ENCODE measurements around the gene ACSS3.
"Not testable (repeated sequence)": the region's sequence is repeated elsewhere in the genome, so short reads cannot be mapped to it uniquely, and the experiment has no call there.

DNA sequence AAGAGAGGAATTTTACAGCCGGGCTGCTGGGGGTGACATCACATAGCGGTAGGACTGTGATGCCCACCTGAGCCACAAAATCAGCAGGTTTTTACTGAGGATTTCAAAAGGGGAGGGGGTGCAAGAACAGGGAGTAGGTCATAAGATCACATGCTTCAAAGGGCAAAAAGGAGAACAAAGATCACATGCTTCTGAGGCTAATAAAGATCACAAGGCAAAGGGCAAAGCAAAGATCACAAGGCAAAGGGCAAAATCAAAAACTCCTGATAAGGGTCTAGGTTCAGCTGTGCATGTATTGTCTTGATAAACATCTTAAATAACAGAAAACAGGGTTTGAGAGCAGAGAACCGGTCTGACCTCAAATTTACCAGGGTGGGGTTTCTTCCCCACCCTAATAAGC is 41.2 kb downstream of the ACSS3 start:
- TF ChIP-seq, protein P1, sequence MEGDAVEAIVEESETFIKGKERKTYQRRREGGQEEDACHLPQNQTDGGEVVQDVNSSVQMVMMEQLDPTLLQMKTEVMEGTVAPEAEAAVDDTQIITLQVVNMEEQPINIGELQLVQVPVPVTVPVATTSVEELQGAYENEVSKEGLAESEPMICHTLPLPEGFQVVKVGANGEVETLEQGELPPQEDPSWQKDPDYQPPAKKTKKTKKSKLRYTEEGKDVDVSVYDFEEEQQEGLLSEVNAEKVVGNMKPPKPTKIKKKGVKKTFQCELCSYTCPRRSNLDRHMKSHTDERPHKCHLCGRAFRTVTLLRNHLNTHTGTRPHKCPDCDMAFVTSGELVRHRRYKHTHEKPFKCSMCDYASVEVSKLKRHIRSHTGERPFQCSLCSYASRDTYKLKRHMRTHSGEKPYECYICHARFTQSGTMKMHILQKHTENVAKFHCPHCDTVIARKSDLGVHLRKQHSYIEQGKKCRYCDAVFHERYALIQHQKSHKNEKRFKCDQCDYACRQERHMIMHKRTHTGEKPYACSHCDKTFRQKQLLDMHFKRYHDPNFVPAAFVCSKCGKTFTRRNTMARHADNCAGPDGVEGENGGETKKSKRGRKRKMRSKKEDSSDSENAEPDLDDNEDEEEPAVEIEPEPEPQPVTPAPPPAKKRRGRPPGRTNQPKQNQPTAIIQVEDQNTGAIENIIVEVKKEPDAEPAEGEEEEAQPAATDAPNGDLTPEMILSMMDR (IDR thresholded peaks at IDR 0.05; ENCODE audit: insufficient read depth, low read length, poor library complexity, severe bottlenecking): not testable (repeated sequence)
- TF ChIP-seq EZH2phosphoT487 (conservative IDR thresholded peaks at IDR 0.05; ENCODE audit: low read length): not testable (repeated sequence)

All from SU-DHL-6 (cell line).